Activated T-cell treated with anti-CD3 and anti-CD28 coated beads, Interleukin-2, amount 50 U/mL, for 24 hours (primary cell): Measurements from ENCODE around the gene ZBTB9.

Source experiments
- DNase-seq: peaks from one replicate; pipeline ENCODE4 v3.0.0-alpha.2; 2020
- H3K27ac Mint-ChIP-seq: 2 replicates; pipeline ENCODE4 v1.8.0; 2020; ENCODE audit warnings: mild to moderate bottlenecking, mixed read lengths
- H3K27me3 Mint-ChIP-seq: 2 replicates; pipeline ENCODE4 v1.8.0; 2020; ENCODE audit warnings: mixed read lengths
- H3K36me3 Mint-ChIP-seq: 2 replicates; pipeline ENCODE4 v1.8.0; 2020; ENCODE audit warnings: low read depth, mixed read lengths
- H3K4me1 Mint-ChIP-seq: 2 replicates; pipeline ENCODE4 v1.8.0; 2020; ENCODE audit warnings: low read depth, mixed read lengths
- H3K4me3 Mint-ChIP-seq: 2 replicates; pipeline ENCODE4 v1.8.0; 2020; ENCODE audit warnings: mild to moderate bottlenecking, moderate library complexity, mixed read lengths
- H3K9me3 Mint-ChIP-seq: 2 replicates; pipeline ENCODE4 v1.8.0; 2020; ENCODE audit warnings: mixed read lengths

ZBTB9 gene

GRCh38 chr6:33492093-33492492 is 37.7 kb downstream of the ZBTB9 start:
- H3K27ac Mint-ChIP-seq = no peak overlapping the region
- H3K9me3 Mint-ChIP-seq = no peaks in the 10 kb centered on the region
- DNase-seq = no peak
- no peaks in the 10 kb centered on the region for H3K4me1 Mint-ChIP-seq
- no peaks in the 10 kb centered on the region for H3K36me3 Mint-ChIP-seq
- H3K27me3 Mint-ChIP-seq = peaks cover 2% of the 10 kb centered on the region
- no peak overlapping the region for H3K4me3 Mint-ChIP-seq

GRCh38 chr6:33497157-33497556 is 42.8 kb downstream of the ZBTB9 start:
- Mint-ChIP-seq H3K27me3 (no peaks in the 10 kb centered on the region), H3K4me1 (no peaks in the 10 kb centered on the region), H3K27ac (no peak overlapping the region), H3K9me3 (no peaks in the 10 kb centered on the region), H3K36me3 (no peaks in the 10 kb centered on the region), H3K4me3 (no peak overlapping the region)
- DNase-seq = no peak

- Mint-ChIP-seq H3K27me3 (no peaks in the 10 kb centered on the region), H3K9me3 (no peaks in the 10 kb centered on the region), H3K36me3 (no peaks in the 10 kb centered on the region), H3K4me1 (no peaks in the 10 kb centered on the region), H3K27ac (no peak overlapping the region), H3K4me3 (no peak overlapping the region)
- DNase-seq = no peak
These were observed 48.1 kb downstream of the ZBTB9 start for GRCh38 chr6:33502486-33502885.

- Mint-ChIP-seq H3K27ac (no peak overlapping the region), H3K4me1 (peaks cover 8% of the 10 kb centered on the region), H3K27me3 (peaks cover 4% of the 10 kb centered on the region), H3K4me3 (no peak overlapping the region), H3K9me3 (no peaks in the 10 kb centered on the region), H3K36me3 (no peaks in the 10 kb centered on the region)
- no peak for DNase-seq
These were observed 50.1 kb downstream of the ZBTB9 start for GRCh38 chr6:33504486-33504885.

- H3K4me3 Mint-ChIP-seq = no peak overlapping the region
- peaks cover 11% of the 10 kb centered on the region for H3K27me3 Mint-ChIP-seq
- H3K27ac Mint-ChIP-seq = no peak overlapping the region
- H3K9me3 Mint-ChIP-seq = no peaks in the 10 kb centered on the region
- no peak for DNase-seq
- H3K36me3 Mint-ChIP-seq = no peaks in the 10 kb centered on the region
- peaks cover 9% of the 10 kb centered on the region for H3K4me1 Mint-ChIP-seq
These were observed 51.4 kb downstream of the ZBTB9 start for GRCh38 chr6:33505548-33506370.
